ENCODE results near the gene NDUFB7. TPM values are rescaled to one million over a fixed set of nuclear protein-coding genes. Genes with fewer than 3 reads are reported as not detected.

Gene NDUFB7
- total and polyA plus RNA-seq, 2 of the 8 experiments (the other 6 are each of a cell fraction or from before 2014, with no cell fraction given): 151 to 740 TPM

DNA sequence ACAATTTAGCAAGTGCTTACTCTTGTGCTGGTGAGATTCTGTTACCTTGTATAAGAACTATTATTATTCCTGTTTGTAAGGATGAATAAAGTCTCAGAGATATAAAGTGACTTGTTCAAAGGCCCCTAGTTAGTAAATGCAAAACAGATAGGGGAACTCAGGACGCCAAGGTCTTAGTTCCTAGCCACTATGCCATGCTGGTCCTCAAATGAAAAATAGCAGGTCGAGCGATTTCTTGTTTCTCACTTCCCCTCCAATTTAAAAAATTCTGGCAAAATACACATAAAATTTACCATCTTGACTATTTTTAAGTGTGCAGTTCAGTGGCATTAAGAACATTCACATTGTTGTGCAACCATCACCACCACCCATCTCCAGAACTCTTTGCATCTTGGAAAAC, 41.4 kb downstream of the NDUFB7 start:
- FAIRE-seq: no peak
- H2BK20ac ChIP-seq (ENCODE audit: low read length): no peak overlapping the region
- H2BK5ac ChIP-seq (ENCODE audit: low read depth, low read length): no peak overlapping the region
- H3K27me3 ChIP-seq (replicated peaks in 1 of 4; ENCODE audit: control insufficient read depth in 3 of 4, extremely low read depth in 1 of 4, insufficient read depth in 3 of 4, low read length in 3 of 4): no peaks in the 10 kb centered on the region
- H3K4me1 ChIP-seq (replicated peaks in 1 of 4; ENCODE audit: control insufficient read depth in 3 of 4, insufficient read depth in 4 of 4, low read length in 3 of 4): peaks cover 0 to 2% (median under 1%) of the 10 kb centered on the region in 4 experiments; a peak in 3 of 7 replicates
- H3K79me1 ChIP-seq (ENCODE audit: low read depth, low read length): peaks cover 10% of the 10 kb centered on the region
- H4K5ac ChIP-seq (ENCODE audit: insufficient read length, low read depth, low read length): no peak overlapping the region
- ChIA-PET POLR2A (ENCODE audit: partially characterized antibody) (interaction anchor here (2.3 kb wide), 1 partner anchor 12 kb away, joined by 16 read pairs; the partner anchor contains the start of gene DNAJB1), CTCF (ENCODE audit: partially characterized antibody) (interaction anchor here (1.3 to 1.6 kb wide), 2 partner anchors 26 to 50 kb away, joined by 3 read pairs; no protein-coding TSS in a partner anchor)
- H3K4me2 ChIP-seq (ENCODE audit: insufficient read depth in 1 of 2, low read depth in 2 of 2, low read length in 2 of 2): peak overlapping the region; percentile 73 to 90; a peak in 3 of 4 replicates
- H2AFZ ChIP-seq (ENCODE audit: low read length): no peak overlapping the region
- H2AK5ac ChIP-seq (ENCODE audit: low read depth, low read length): no peak overlapping the region
- H3K23me2 ChIP-seq (ENCODE audit: low read depth, low read length): peaks cover 4% of the 10 kb centered on the region
- no peak for DNase-seq (ENCODE audit: low read depth in 1 of 2, low spot score in 2 of 2)
- no peak overlapping the region for H2BK12ac ChIP-seq (ENCODE audit: low read depth, low read length)
- no peak overlapping the region; a peak in 1 of 7 replicates for H3K9ac ChIP-seq (replicated peaks in 1 of 4; ENCODE audit: extremely low read depth in 1 of 4, low read depth in 3 of 4, low read length in 3 of 4)
- no peaks in the 10 kb centered on the region for H3K9me3 ChIP-seq (ENCODE audit: insufficient read depth in 2 of 2, low read depth in 1 of 2, low read length in 1 of 2)
- 78% methylated on average over 3 of the region's 3 CpGs; no CpG with 5 or more reads in 1 of the 2 experiments for WGBS, 2 experiments (ENCODE audit: extremely low coverage in 1 of 2, insufficient coverage in 1 of 2, insufficient read length in 1 of 2, insufficient replicate concordance in 2 of 2, low coverage in 1 of 2, low lambda C conversion rate in 2 of 2, missing lambda C conversion rate in 1 of 2)
- H2BK120ac ChIP-seq (replicated peaks; ENCODE audit: low read depth, low read length): no peak overlapping the region
- no peak overlapping the region for H3K14ac ChIP-seq (ENCODE audit: insufficient read length)
- H3K27ac ChIP-seq (ENCODE audit: low read depth, low read length): no peak overlapping the region
- peak overlapping the region in 3 of 4 experiments; percentile 75 to 98 (median 86); a peak in 5 of 8 replicates for H3K4me3 ChIP-seq (ENCODE audit: extremely low read depth in 1 of 4, insufficient read depth in 2 of 4, low read depth in 3 of 4, low read length in 4 of 4)
- no peak overlapping the region for H3K23ac ChIP-seq (ENCODE audit: insufficient read length)
- H3K79me2 ChIP-seq (ENCODE audit: control insufficient read depth in 1 of 2, insufficient read depth in 2 of 2, low read length in 2 of 2): peaks cover 7 to 45% of the 10 kb centered on the region in 2 experiments
- no peak overlapping the region for H3K4ac ChIP-seq (replicated peaks; ENCODE audit: insufficient read length, low read depth, low read length)
- H4K91ac ChIP-seq (replicated peaks; ENCODE audit: insufficient read length, low read length): no peak overlapping the region
- no peak overlapping the region for H4K8ac ChIP-seq (ENCODE audit: extremely low read depth, insufficient read depth, low read length)
- H4K20me1 ChIP-seq (replicated peaks in 1 of 2; ENCODE audit: control insufficient read depth in 1 of 2, insufficient read depth in 2 of 2, low read length in 2 of 2): peaks cover 0 to 6% of the 10 kb centered on the region in 2 experiments
- H3K56ac ChIP-seq (replicated peaks; ENCODE audit: insufficient read length, low read depth, low read length): no peak overlapping the region
- H3K36me3 ChIP-seq (ENCODE audit: control insufficient read depth in 2 of 4, insufficient read depth in 4 of 4, low read length in 3 of 4): no peaks in the 10 kb centered on the region
- 0 out of 2 replicates have a peak overlapping the region, but pooled peaks have one; percentile 29 for H2BK15ac ChIP-seq (ENCODE audit: low read length)
- no peak overlapping the region for H3K18ac ChIP-seq (ENCODE audit: extremely low read depth, low read length)
- TF ChIP-seq ASH2L (IDR thresholded peaks at IDR 0.05; ENCODE audit: low read length): no peak
- TF ChIP-seq, protein P1, sequence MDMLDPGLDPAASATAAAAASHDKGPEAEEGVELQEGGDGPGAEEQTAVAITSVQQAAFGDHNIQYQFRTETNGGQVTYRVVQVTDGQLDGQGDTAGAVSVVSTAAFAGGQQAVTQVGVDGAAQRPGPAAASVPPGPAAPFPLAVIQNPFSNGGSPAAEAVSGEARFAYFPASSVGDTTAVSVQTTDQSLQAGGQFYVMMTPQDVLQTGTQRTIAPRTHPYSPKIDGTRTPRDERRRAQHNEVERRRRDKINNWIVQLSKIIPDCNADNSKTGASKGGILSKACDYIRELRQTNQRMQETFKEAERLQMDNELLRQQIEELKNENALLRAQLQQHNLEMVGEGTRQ (IDR thresholded peaks at IDR 0.05; ENCODE audit: low read length): no peak
- no peak for TF ChIP-seq TEAD4 (IDR thresholded peaks at IDR 0.05; ENCODE audit: low read depth, low read length)
- TF ChIP-seq SUZ12 (IDR thresholded peaks at IDR 0.05; ENCODE audit: low read length): no peak
- TF ChIP-seq, protein P2, sequence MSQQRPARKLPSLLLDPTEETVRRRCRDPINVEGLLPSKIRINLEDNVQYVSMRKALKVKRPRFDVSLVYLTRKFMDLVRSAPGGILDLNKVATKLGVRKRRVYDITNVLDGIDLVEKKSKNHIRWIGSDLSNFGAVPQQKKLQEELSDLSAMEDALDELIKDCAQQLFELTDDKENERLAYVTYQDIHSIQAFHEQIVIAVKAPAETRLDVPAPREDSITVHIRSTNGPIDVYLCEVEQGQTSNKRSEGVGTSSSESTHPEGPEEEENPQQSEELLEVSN (IDR thresholded peaks at IDR 0.05): no peak
- no peak for TF ChIP-seq KDM5A (IDR thresholded peaks at IDR 0.05; ENCODE audit: low read length)
- no peak for TF ChIP-seq BCL11A (IDR thresholded peaks at IDR 0.05; ENCODE audit: low read depth in 2 of 2, low read length in 2 of 2)
- TF ChIP-seq CHD2 (IDR thresholded peaks at IDR 0.05; ENCODE audit: low read length): no peak
- TF ChIP-seq RBBP5 (IDR thresholded peaks at IDR 0.05; ENCODE audit: borderline replicate concordance, low read depth, low read length): no peak
- TF ChIP-seq BRCA1 (IDR thresholded peaks at IDR 0.05; ENCODE audit: low read depth, low read length): no peak

All from H1 (cell line).